Bronchial epithelial cell (primary cell): ENCODE measurements around the gene PANK3. TPM values are rescaled to one million over a fixed set of nuclear protein-coding genes. Genes with fewer than 3 reads are reported as not detected.

Experiments used
- DNase-seq: peaks from one replicate; pipeline ENCODE4 v3.0.0-alpha.2; 2010; ENCODE audit warnings: low read depth
- FAIRE-seq: peaks from 2 replicates; lab custom pipeline; 2011; peaks lifted over from hg19 to GRCh38; lab: Jason Lieb, UNC
- H3K27me3 ChIP-seq: 2 replicates; pipeline ENCODE4 v1.5.1; 2011; ENCODE audit warnings: low read length; ENCODE audit not compliant: control insufficient read depth, insufficient read depth
- H3K36me3 ChIP-seq: 2 replicates; pipeline ENCODE4 v1.5.1; 2011; ENCODE audit warnings: low read length; ENCODE audit not compliant: control insufficient read depth, insufficient read depth
- H3K4me3 ChIP-seq: 2 replicates; pipeline ENCODE4 v1.5.1; 2011; ENCODE audit warnings: mild to moderate bottlenecking, low read depth, low read length, control low read depth
- total RNA-seq: library from RNA; depleted of rRNA; stranded (reverse); fragments of >200 nt; gene quantifications from 2 replicates; pipeline ENCODE4 v1.2.1, GENCODE V29; 2014
- TF ChIP-seq, protein P1 (sequence below): IDR thresholded peaks from 2 replicates; pipeline ENCODE4 v1.5.1; 2011; ENCODE audit warnings: mild to moderate bottlenecking, moderate library complexity, low read length, control low read depth, inconsistent platforms; ENCODE audit not compliant: insufficient read depth, severe bottlenecking

PANK3 gene
- total RNA-seq, 1 donor from 2014 or later: 55.8 TPM

DNA sequence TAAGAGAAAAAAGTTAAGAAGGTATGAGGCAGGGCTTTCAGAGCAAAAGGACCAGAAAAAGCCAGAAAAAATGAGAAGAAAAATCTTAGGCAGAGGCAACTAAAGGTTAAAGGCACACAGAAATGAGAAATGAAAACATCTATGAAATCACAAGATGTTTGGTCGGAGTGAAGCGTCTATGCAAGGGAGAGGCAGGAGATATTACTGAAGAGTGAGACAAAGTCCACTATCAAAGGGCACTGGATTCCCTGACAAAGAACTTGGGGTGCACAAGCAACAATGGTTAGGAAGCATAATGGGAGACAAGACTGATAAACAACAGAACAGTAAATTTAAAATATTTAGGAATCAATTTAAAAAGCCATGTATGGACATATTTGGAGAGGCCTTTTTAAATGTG, 16.9 kb downstream of the PANK3 start:
- DNase-seq: no peak
- H3K4me3 ChIP-seq: no peak overlapping the region
- peaks cover 10% of the 10 kb centered on the region for H3K36me3 ChIP-seq
- no peaks in the 10 kb centered on the region for H3K27me3 ChIP-seq
- no peak for FAIRE-seq
- TF ChIP-seq, protein P1, sequence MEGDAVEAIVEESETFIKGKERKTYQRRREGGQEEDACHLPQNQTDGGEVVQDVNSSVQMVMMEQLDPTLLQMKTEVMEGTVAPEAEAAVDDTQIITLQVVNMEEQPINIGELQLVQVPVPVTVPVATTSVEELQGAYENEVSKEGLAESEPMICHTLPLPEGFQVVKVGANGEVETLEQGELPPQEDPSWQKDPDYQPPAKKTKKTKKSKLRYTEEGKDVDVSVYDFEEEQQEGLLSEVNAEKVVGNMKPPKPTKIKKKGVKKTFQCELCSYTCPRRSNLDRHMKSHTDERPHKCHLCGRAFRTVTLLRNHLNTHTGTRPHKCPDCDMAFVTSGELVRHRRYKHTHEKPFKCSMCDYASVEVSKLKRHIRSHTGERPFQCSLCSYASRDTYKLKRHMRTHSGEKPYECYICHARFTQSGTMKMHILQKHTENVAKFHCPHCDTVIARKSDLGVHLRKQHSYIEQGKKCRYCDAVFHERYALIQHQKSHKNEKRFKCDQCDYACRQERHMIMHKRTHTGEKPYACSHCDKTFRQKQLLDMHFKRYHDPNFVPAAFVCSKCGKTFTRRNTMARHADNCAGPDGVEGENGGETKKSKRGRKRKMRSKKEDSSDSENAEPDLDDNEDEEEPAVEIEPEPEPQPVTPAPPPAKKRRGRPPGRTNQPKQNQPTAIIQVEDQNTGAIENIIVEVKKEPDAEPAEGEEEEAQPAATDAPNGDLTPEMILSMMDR: no peak

DNA sequence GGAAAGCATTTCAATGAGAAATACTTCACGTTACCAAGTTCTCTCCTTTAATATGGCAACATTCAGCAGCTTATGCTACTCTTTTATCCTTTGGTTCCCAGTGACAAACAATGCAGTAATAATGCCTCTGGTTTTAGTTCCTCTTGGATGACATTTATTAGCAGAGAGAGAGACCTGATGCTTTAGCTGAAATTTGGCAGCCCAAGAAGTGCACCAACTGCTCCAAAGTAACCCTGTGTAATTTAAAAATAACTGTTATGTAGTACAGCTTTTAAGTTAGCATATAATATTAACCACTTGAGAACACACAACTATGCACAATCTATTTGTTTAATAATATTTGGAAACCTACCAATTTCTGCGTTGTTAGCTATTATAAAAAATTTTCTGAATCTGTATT, 21.8 kb downstream of the PANK3 start:
- TF ChIP-seq, protein P1: no peak
- no peak for FAIRE-seq
- Histone ChIP-seq H3K36me3 (peaks cover 10% of the 10 kb centered on the region), H3K4me3 (no peak overlapping the region), H3K27me3 (no peaks in the 10 kb centered on the region)
- DNase-seq: no peak

DNA sequence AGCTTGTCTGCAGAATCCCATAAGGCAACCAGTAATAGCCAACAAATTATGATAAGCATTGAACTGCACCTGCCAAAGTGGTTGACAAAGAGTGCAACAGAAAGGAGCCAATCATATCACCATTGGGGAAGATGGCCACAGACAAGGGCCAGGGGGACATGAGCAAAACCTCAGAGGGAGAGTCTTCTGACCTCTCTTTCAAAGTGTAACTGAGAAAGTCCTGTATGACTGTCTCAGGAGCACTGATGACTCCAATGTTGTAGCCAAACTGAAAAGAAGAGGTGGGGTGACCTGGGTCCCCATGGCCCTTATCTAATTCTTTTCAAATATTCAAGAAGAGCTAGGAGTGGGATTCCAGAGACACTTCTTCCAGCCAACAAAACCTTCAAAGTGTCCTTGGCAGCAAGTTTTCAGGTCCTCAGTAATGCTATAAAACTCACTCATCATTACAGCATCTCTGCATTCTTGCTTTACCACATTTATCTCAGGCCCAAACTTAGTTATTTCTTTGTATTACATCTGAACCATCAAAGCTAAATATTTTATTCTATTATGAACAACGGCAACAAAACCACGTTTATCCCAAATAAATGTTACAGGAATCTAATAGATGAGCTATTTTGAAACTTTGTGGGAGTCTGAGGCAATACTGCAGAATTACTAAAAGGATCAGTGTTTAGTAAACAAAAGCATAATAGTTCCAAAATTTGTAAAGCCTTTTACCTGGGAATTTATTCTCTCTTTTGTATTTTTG, 25.6 kb downstream of the PANK3 start:
- FAIRE-seq: no peak
- H3K4me3 ChIP-seq: no peak overlapping the region
- no peaks in the 10 kb centered on the region for H3K27me3 ChIP-seq
- TF ChIP-seq, protein P1: no peak
- peaks cover 7% of the 10 kb centered on the region for H3K36me3 ChIP-seq
- DNase-seq: no peak

GRCh38 chr5:168552146-168552545, 27.0 kb downstream of the PANK3 start:
- DNase-seq (peak; percentile 5), FAIRE-seq (no peak)
- TF ChIP-seq, protein P1: no peak
- peaks cover 4% of the 10 kb centered on the region for H3K36me3 ChIP-seq
- H3K27me3 ChIP-seq: no peaks in the 10 kb centered on the region
- H3K4me3 ChIP-seq: no peak overlapping the region

DNA sequence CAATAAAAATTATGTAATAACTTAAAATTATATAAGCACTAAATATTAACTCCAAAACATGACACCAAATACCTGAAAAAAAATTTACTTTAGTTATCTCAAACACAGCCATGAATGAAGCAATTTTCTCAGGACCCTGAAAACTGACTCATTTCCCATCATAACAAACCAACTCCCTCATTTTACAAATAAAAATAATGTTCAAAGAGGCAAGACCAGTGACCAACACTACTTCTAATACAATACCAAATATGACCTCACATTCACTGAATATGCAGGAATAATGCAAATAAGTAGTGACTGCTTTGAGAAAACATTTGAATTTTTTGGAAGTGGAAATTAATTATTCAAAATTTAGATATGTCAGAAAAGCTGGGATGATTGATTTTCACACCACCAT, 28.5 kb downstream of the PANK3 start:
- Histone ChIP-seq H3K27me3 (no peaks in the 10 kb centered on the region), H3K36me3 (peaks cover 1% of the 10 kb centered on the region), H3K4me3 (no peak overlapping the region)
- DNase-seq: no peak
- TF ChIP-seq, protein P1: no peak
- no peak for FAIRE-seq

DNA sequence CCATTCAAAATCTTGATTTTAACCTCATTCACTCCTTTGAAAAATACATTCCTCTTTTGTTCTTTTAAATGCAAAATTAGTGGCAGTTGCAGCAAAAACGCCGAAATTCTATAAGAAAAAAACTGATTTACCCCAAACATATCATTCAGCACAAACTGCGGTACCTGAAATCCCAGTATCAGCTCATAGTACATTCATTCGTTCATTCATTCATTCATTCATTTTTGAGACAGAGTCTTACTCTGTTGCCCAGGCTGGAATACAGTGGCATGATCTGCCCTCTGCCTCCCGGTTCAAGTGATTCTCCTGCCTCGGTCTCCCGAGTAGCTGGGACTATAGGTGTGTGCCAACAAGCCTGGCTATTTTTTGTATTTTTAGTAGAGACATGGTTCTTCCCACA, 29.6 kb downstream of the PANK3 start:
- FAIRE-seq (no peak), DNase-seq (no peak)
- Histone ChIP-seq H3K4me3 (no peak overlapping the region), H3K27me3 (no peaks in the 10 kb centered on the region), H3K36me3 (peaks cover 1% of the 10 kb centered on the region)
- TF ChIP-seq, protein P1: no peak
